Naive thymus-derived CD8-positive, alpha-beta T cell (primary cell): Measurements from ENCODE around the gene RPS16. TPM values are rescaled to one million over a fixed set of nuclear protein-coding genes. Genes with fewer than 3 reads are reported as not detected.

Experiments
- ATAC-seq, 2 donors: fragments of 150-1000 bp; cut with Tn5 transposase in 1 of 2; sonication (Bioruptor Pico), chemical (Tn5 transposase) in 1 of 2; 1 replicate in 1 of 2; 2 replicates in 1 of 2; pipeline ENCODE4 v1.10.0; 2021; ENCODE audit warnings: mild to moderate bottlenecking in 2 of 2, moderate library complexity in 2 of 2
- POLR2A ChIA-PET: fragments of 350-600 bp; sonication (Branson Sonifier 250); formaldehyde crosslinking; loops from one replicate; lab custom pipeline; 2021; ENCODE audit warnings: antibody characterized with exemption; lab: Charles Lee
- DNase-seq, 10 donors: peaks; one replicate each; pipeline versions ENCODE4 v3.0.0 to v3.0.0-alpha.2; 2020 to 2022
- H3K27ac Mint-ChIP-seq, 10 donors: one replicate each; pipeline ENCODE4 v1.8.0; 2020 to 2022; ENCODE audit warnings: mild to moderate bottlenecking in 10 of 10, mixed read lengths in 10 of 10, moderate library complexity in 4 of 10, inconsistent platforms in 1 of 10
- H3K27me3 Mint-ChIP-seq, 5 donors: one replicate each; pipeline ENCODE4 v1.8.0; 2021 to 2022; ENCODE audit warnings: mixed read lengths in 5 of 5
- H3K36me3 Mint-ChIP-seq, 3 donors: one replicate each; pipeline ENCODE4 v1.8.0; 2020 to 2022; ENCODE audit warnings: mixed read lengths in 3 of 3, mild to moderate bottlenecking in 2 of 3, inconsistent platforms in 1 of 3
- H3K4me1 Mint-ChIP-seq, 4 donors: one replicate each; pipeline ENCODE4 v1.8.0; 2021 to 2022; ENCODE audit warnings: mixed read lengths in 4 of 4
- H3K4me3 Mint-ChIP-seq, 10 donors: one replicate each; pipeline ENCODE4 v1.8.0; 2020 to 2022; ENCODE audit warnings: mild to moderate bottlenecking in 10 of 10, mixed read lengths in 10 of 10, moderate library complexity in 6 of 10, inconsistent platforms in 1 of 10
- H3K9me3 Mint-ChIP-seq, 9 donors: one replicate each; pipeline ENCODE4 v1.8.0; 2020 to 2022; ENCODE audit warnings: mixed read lengths in 9 of 9, mild to moderate bottlenecking in 3 of 9, inconsistent platforms in 1 of 9, moderate library complexity in 1 of 9
- microRNA-seq: library from miRNA; unstranded; fragments of <30 nt; microRNA quantifications from one replicate; pipeline ENCODE4 v1.2.0, GENCODE V29; 2022; ENCODE audit warnings: borderline microRNAs expressed
- polyA plus RNA-seq, 3 donors: library from polyadenylated mRNA; unstranded; fragments of 300-500 nt; fragmentation: Illumina TruSeq; gene quantifications; one replicate each; pipeline ENCODE4 v1.2.3, GENCODE V29; 2021
- total RNA-seq, 8 experiments: library from RNA in 2 of 8; stranded (reverse) in 2 of 8; gene quantifications; one replicate each; pipeline ENCODE4 v1.2.3 and lab custom pipeline; 2021 to 2026

Gene RPS16
- total and polyA plus RNA-seq, 5 experiments from 2014 or later: 2,588 to 3,760 (median 2,812) TPM

GRCh38 chr19:39390751-39391437, 44.9 kb downstream of the RPS16 start, which contains the start of the genes MED29 and PAF1:
MED29 (plus strand) TSS chr19:39391378; CDS start chr19:39391423, 45 bp downstream.
PAF1 (minus strand) TSS chr19:39391106; CDS start chr19:39390864, 242 bp downstream.
- peak within 1 kb of the TSS; percentile 94 to 100 (median 100) for H3K27ac Mint-ChIP-seq
- peaks cover 0 to 68% (median 19%) of the 10 kb centered on the region in 3 donors for H3K36me3 Mint-ChIP-seq
- POLR2A ChIA-PET: interaction anchor here (0.6 to 4.6 kb wide), 17 partner anchors 14 to 1956 kb away, joined by 3 to 118 read pairs (median 7); partner anchors contain the start of genes EID2B, GMFG, PLEKHG2 and RPS16
- no peaks in the 10 kb centered on the region for H3K27me3 Mint-ChIP-seq
- no peaks in the 10 kb centered on the region for H3K9me3 Mint-ChIP-seq
- peak; percentile 86 to 99 (median 97) for DNase-seq
- peak within 1 kb of the TSS; percentile 95 to 98 (median 98) for H3K4me3 Mint-ChIP-seq
- H3K4me1 Mint-ChIP-seq: peaks cover 15 to 58% (median 50%) of the 10 kb centered on the region in 4 donors
- ATAC-seq: peak; percentile 91 to 95

GRCh38 chr19:39390451-39390750, 45.3 kb downstream of the RPS16 start:
- DNase-seq: peak in 3 of 10 donors; percentile 88 to 93 (median 89)
- peak overlapping the region; percentile 95 to 98 (median 98) for H3K4me3 Mint-ChIP-seq

GRCh38 chr19:39389631-39390414, 45.9 kb downstream of the RPS16 start:
- Mint-ChIP-seq H3K9me3 (no peaks in the 10 kb centered on the region), H3K4me1 (peaks cover 15 to 52% (median 46%) of the 10 kb centered on the region in 4 donors), H3K27ac (peak overlapping the region; percentile 94 to 100 (median 100)), H3K4me3 (peak overlapping the region; percentile 95 to 98 (median 98)), H3K27me3 (no peaks in the 10 kb centered on the region), H3K36me3 (peaks cover 0 to 67% (median 19%) of the 10 kb centered on the region in 3 donors)
- POLR2A ChIA-PET: interaction anchor here (1.0 to 4.6 kb wide), 9 partner anchors 16 to 143 kb away, joined by 3 to 118 read pairs (median 5); partner anchors contain the start of genes EID2B, GMFG, PLEKHG2 and RPS16
- no peak for ATAC-seq
- no peak for DNase-seq

More at GRCh38 chr19:39390451-39390750, 45.3 kb downstream of the RPS16 start:
- peaks cover 0 to 68% (median 19%) of the 10 kb centered on the region in 3 donors for H3K36me3 Mint-ChIP-seq
- H3K9me3 Mint-ChIP-seq: no peaks in the 10 kb centered on the region
- H3K27ac Mint-ChIP-seq: peak overlapping the region; percentile 94 to 100 (median 100)
- POLR2A ChIA-PET: interaction anchor here (0.6 to 4.6 kb wide), 13 partner anchors 15 to 1956 kb away, joined by 3 to 118 read pairs (median 15); partner anchors contain the start of genes EID2B, GMFG, PLEKHG2 and RPS16
- peaks cover 15 to 56% (median 48%) of the 10 kb centered on the region in 4 donors for H3K4me1 Mint-ChIP-seq
- ATAC-seq: no peak
- H3K27me3 Mint-ChIP-seq: no peaks in the 10 kb centered on the region

- Mint-ChIP-seq H3K4me1 (peaks cover 14 to 46% (median 42%) of the 10 kb centered on the region in 4 donors), H3K27ac (peak overlapping the region in 9 of 10 donors; percentile 77 to 100 (median 99)), H3K4me3 (peak overlapping the region in 5 of 10 donors; percentile 12 to 77 (median 23)), H3K36me3 (peaks cover 0 to 66% (median 19%) of the 10 kb centered on the region in 3 donors), H3K27me3 (no peaks in the 10 kb centered on the region), H3K9me3 (no peaks in the 10 kb centered on the region)
- ATAC-seq (no peak), DNase-seq (no peak)
- POLR2A ChIA-PET: interaction anchor here (1.8 to 3.8 kb wide), 2 partner anchors 17 to 24 kb away, joined by 5 to 118 read pairs; partner anchors contain the start of genes PLEKHG2 and ZFP36
These were observed 47.1 kb downstream of the RPS16 start for GRCh38 chr19:39388657-39389056.

DNA sequence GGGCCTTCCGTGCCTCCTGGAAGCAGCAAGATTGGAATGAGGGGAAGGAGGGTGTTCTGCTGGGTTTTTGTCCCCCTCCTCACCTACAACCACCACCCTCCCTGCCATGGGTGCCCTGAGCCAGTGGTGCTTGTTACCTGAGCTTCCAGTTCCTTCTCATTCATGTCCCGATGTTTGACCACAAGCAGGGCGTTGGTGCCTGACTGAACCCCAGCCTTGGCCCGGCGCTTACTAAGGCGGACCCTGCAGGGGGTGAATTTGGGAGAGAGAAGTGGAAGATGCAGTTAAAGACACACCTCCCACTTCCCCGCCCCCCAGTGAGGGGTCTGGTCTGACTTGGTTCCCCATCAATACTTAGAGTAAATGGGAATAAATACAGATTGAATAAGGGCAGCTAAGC, 49.2 kb downstream of the RPS16 start:
- H3K4me3 Mint-ChIP-seq: peak overlapping the region in 2 of 10 donors; percentile 28 to 56
- ATAC-seq: no peak
- H3K27me3 Mint-ChIP-seq: no peaks in the 10 kb centered on the region
- H3K36me3 Mint-ChIP-seq: peaks cover 0 to 76% (median 19%) of the 10 kb centered on the region in 3 donors
- POLR2A ChIA-PET: interaction anchor here (0.5 kb wide), 1 partner anchor 576 kb away, joined by 4 read pairs; no protein-coding TSS in a partner anchor
- H3K27ac Mint-ChIP-seq: peak overlapping the region in 3 of 10 donors; percentile 13 to 91 (median 86)
- no peak for DNase-seq
- peaks cover 16 to 40% (median 28%) of the 10 kb centered on the region in 4 donors for H3K4me1 Mint-ChIP-seq
- no peaks in the 10 kb centered on the region for H3K9me3 Mint-ChIP-seq

DNA sequence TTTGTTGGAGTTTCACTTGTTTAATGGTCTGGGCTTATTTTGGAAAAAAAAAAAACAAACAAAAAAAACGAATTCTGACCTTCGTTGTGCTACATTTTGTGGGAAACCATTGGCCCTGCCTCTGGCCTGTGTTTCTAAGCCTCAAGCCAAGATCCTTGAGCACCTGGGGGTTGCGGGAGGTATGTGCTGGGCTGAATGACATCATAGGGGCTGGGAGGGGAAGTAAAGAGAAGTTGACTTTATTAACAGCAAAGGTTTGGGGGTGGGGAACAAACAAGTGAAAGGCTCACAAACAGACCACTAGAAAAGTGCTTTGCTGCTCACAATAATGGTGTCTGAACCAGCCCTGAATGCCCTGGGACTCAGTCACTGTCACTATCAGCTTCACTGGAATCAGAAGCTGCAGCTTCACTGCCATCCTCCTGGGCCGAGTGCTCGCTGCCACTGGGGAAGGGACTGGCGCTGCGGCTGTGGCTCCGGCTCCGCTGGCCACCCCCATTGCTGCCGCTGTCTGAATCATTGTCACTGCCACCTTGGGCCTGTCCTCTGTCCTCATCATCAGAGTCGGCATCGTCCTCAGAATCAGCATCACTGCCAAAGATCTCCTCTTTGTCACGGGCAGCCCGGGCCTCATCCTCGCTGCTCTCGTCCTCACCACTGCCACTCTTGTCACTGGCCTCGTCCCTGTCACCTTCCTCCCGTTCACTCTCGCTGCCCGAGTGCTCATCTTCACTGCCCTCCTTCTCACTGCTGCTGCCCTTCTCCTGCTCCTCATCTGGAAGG, 49.9 kb downstream of the RPS16 start:
- POLR2A ChIA-PET: interaction anchor here (0.5 to 0.6 kb wide), 2 partner anchors 575 to 1328 kb away, joined by 3 to 4 read pairs; no protein-coding TSS in a partner anchor
- Mint-ChIP-seq H3K4me1 (peaks cover 13 to 36% (median 20%) of the 10 kb centered on the region in 4 donors), H3K36me3 (peaks cover 0 to 79% (median 25%) of the 10 kb centered on the region in 3 donors), H3K27me3 (no peaks in the 10 kb centered on the region), H3K9me3 (no peaks in the 10 kb centered on the region), H3K4me3 (no peak overlapping the region), H3K27ac (peak overlapping the region in 8 of 10 donors; percentile 20 to 91 (median 73))
- DNase-seq (no peak), ATAC-seq (no peak)

DNA sequence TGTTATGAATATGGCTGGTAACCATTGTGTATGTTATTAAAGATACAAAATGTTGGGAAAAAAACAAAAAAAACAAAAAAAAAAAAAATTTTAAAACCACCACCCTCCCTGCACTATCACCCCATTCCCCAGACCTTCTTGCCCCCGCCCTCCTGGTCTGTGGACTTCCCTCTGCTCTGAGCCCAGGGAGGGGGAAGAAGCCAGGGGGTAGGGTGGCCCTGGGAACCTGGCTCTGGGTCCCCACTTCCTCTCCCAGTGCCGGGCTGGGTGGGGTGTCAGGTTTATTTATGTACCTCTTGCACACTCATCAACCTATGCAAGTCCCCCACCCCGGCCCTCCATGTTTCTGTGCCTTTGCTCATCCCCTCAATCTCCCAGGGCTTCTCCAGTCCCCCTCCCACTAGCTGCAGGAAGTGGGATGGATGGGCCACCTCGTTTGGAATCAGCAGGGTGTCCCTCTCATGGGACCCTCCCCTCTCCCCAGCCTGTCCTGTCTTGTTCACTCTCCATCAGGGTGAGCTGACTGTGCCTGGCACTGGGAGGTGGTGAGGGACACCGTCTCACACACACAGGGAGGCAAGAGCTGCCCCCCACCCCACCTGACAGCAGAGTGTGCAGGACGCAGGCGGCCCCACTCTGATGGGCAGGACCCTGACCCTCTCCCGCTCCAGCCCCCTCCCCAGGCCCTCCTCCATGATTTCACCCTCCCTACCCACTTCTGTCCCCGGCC, 50.7 kb downstream of the RPS16 start:
- DNase-seq (no peak), ATAC-seq (peak; percentile 22 to 25)
- POLR2A ChIA-PET: interaction anchor here (0.6 to 1.0 kb wide), 4 partner anchors 82 to 1482 kb away, joined by 3 read pairs; no protein-coding TSS in a partner anchor
- H3K27me3 Mint-ChIP-seq: no peaks in the 10 kb centered on the region
- peak overlapping the region in 8 of 10 donors; percentile 56 to 91 (median 66) for H3K27ac Mint-ChIP-seq
- peaks cover 10 to 31% (median 15%) of the 10 kb centered on the region in 4 donors for H3K4me1 Mint-ChIP-seq
- H3K36me3 Mint-ChIP-seq: peaks cover 0 to 82% (median 28%) of the 10 kb centered on the region in 3 donors
- H3K9me3 Mint-ChIP-seq: no peaks in the 10 kb centered on the region
- no peak overlapping the region for H3K4me3 Mint-ChIP-seq

Small RNA genes within 50 kb of the gene (microRNA-seq; reads per million reads assigned to microRNA genes)
- not detected for gene MIR4530

Other genes starting within 250 kb of the RPS16 start
- gene NCCRP1, start 239.0 kb downstream of the RPS16 start, total RNA-seq: not detected
- gene NCCRP1, start 239.0 kb downstream of the RPS16 start, polyA plus RNA-seq: not detected
- gene SYCN, start 231.7 kb downstream of the RPS16 start, total RNA-seq: not detected
- gene SYCN, start 231.7 kb downstream of the RPS16 start, polyA plus RNA-seq: not detected
- not detected for gene IFNL3, start 190.9 kb downstream of the RPS16 start, total RNA-seq
- not detected for gene IFNL3, start 190.9 kb downstream of the RPS16 start, polyA plus RNA-seq
- gene IFNL4, start 187.1 kb downstream of the RPS16 start, total RNA-seq: not detected
- under 1 TPM in 2 of 3 donors, not detected in 1; 0.11 to 0.17 TPM for gene IFNL4, start 187.1 kb downstream of the RPS16 start, polyA plus RNA-seq
- gene IFNL2, start 167.6 kb downstream of the RPS16 start, total RNA-seq: not detected
- gene IFNL2, start 167.6 kb downstream of the RPS16 start, polyA plus RNA-seq: not detected
- not detected for gene IFNL1, start 139.5 kb downstream of the RPS16 start, total RNA-seq
- gene IFNL1, start 139.5 kb downstream of the RPS16 start, polyA plus RNA-seq: under 1 TPM in 1 of 3 donors, not detected in 2; 0.65 TPM
- gene LRFN1, start 115.1 kb downstream of the RPS16 start, total RNA-seq: 10 to 100 TPM; 10.1 TPM
- gene LRFN1, start 115.1 kb downstream of the RPS16 start, polyA plus RNA-seq: 1 to 10 TPM; 3.2 to 4.4 (median 3.5) TPM
- 100 to 1,000 TPM; 373 to 393 TPM for gene GMFG, start 99.9 kb downstream of the RPS16 start, total RNA-seq
- gene GMFG, start 99.9 kb downstream of the RPS16 start, polyA plus RNA-seq: 1,000 to 10,000 TPM; 1,026 to 1,392 (median 1,316) TPM
- gene SAMD4B, start 93.5 kb downstream of the RPS16 start, total RNA-seq: 10 to 100 TPM; 49.8 to 55.2 TPM
- gene SAMD4B, start 93.5 kb downstream of the RPS16 start, polyA plus RNA-seq: 10 to 100 TPM in 1 of 3 donors, 1 to 10 TPM in 2; 5.4 to 12.3 (median 6.4) TPM
- gene PAF1, start 44.8 kb downstream of the RPS16 start, total RNA-seq: 10 to 100 TPM; 44.4 to 47.4 TPM
- 10 to 100 TPM; 30.7 to 53.0 (median 43.8) TPM for gene PAF1, start 44.8 kb downstream of the RPS16 start, polyA plus RNA-seq
- 10 to 100 TPM; 53.8 to 59.0 TPM for gene MED29, start 44.6 kb downstream of the RPS16 start, total RNA-seq
- gene MED29, start 44.6 kb downstream of the RPS16 start, polyA plus RNA-seq: 10 to 100 TPM; 48.1 to 71.4 (median 59.6) TPM
- gene ZFP36, start 29.1 kb downstream of the RPS16 start, total RNA-seq: 100 to 1,000 TPM; 184 to 188 TPM
- 100 to 1,000 TPM in 2 of 3 donors, 10 to 100 TPM in 1; 70.4 to 137 (median 109) TPM for gene ZFP36, start 29.1 kb downstream of the RPS16 start, polyA plus RNA-seq
- 10 to 100 TPM; 14.3 to 23.8 TPM for gene PLEKHG2, start 23.3 kb downstream of the RPS16 start, total RNA-seq
- gene PLEKHG2, start 23.3 kb downstream of the RPS16 start, polyA plus RNA-seq: 1 to 10 TPM; 4.2 to 5.0 (median 4.8) TPM
- gene SUPT5H, start 9.6 kb upstream of the RPS16 start, total RNA-seq: 100 to 1,000 TPM; 185 to 196 TPM
- 100 to 1,000 TPM in 1 of 3 donors, 10 to 100 TPM in 2; 79.9 to 115 (median 96.6) TPM for gene SUPT5H, start 9.6 kb upstream of the RPS16 start, polyA plus RNA-seq
- 10 to 100 TPM; 47.5 to 52.1 TPM for gene TIMM50, start 44.9 kb upstream of the RPS16 start, total RNA-seq
- 10 to 100 TPM; 41.4 to 53.3 (median 44.6) TPM for gene TIMM50, start 44.9 kb upstream of the RPS16 start, polyA plus RNA-seq
- gene DLL3, start 63.0 kb upstream of the RPS16 start, total RNA-seq: under 1 TPM; 0.22 to 0.36 TPM
- 1 to 10 TPM; 1.1 to 1.9 (median 1.8) TPM for gene DLL3, start 63.0 kb upstream of the RPS16 start, polyA plus RNA-seq
- gene SELENOV, start 79.2 kb upstream of the RPS16 start, total RNA-seq: not detected
- gene SELENOV, start 79.2 kb upstream of the RPS16 start, polyA plus RNA-seq: not detected
- 1 to 10 TPM; 5.9 to 7.7 TPM for gene EID2B, start 96.9 kb upstream of the RPS16 start, total RNA-seq
- 1 to 10 TPM; 4.9 to 7.6 (median 6.4) TPM for gene EID2B, start 96.9 kb upstream of the RPS16 start, polyA plus RNA-seq
- 10 to 100 TPM; 20.3 to 21.2 TPM for gene EID2, start 104.2 kb upstream of the RPS16 start, total RNA-seq
- gene EID2, start 104.2 kb upstream of the RPS16 start, polyA plus RNA-seq: 10 to 100 TPM; 19.8 to 37.1 (median 22.1) TPM
- not detected for gene LGALS13, start 166.6 kb upstream of the RPS16 start, total RNA-seq
- gene LGALS13, start 166.6 kb upstream of the RPS16 start, polyA plus RNA-seq: not detected
- not detected for gene LGALS16, start 220.0 kb upstream of the RPS16 start, total RNA-seq
- not detected for gene LGALS16, start 220.0 kb upstream of the RPS16 start, polyA plus RNA-seq